HPDE6-E6E7 (cell line): Measurements from ENCODE around the gene DOCK8.
"Not testable (repeated sequence)": the region's sequence is repeated elsewhere in the genome, so short reads cannot be mapped to it uniquely, and the experiment has no call there.

Source experiments
- DNase-seq: peaks from one replicate; pipeline ENCODE4 v3.0.0; 2011; ENCODE audit warnings: missing footprints; ENCODE audit errors: extremely low spot score

Gene DOCK8

DNA sequence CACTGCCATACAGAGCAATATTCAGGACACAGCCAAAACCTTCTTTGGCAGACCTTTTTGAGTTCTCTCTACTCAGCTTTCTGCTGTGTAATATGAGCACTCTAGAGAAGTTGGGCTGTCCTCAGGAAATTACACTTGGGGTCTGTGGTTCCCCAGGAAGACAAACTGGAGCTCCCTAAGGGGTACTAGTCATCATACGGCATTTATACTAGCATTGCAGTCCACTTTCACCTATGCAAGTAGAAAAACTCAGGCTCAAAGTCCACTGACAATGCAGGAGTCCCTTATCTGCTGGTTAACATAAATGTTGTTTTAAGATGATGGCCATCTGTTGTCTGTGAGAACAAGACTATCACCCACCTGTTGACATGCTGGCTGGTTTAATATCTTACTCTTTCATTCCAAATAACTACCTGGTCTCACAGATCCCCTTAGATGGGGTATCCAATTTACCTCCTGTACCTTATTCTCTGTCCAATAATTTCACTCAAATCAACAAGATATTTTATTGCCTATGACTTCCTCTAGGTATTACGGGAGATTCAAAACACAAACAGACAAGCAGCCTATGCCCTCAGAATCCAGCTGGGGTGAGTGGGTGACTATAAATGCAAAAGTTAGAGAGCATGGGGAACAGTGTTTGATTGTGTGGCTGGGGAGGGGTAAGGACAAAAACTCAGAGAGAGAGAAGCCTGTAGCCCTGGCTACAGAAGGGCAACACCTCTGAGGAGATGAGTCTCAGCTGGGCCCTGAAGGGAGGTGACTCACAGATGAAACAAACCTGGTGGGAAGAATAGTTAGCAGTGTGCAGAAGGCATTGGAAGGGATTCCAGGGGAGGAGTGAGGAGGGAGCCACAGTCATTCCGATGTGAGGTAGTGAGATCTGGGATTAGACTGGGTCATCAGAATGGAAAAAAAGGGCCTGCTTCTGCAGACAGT, 10.2 kb downstream of the DOCK8 start:
- DNase-seq, result peak; percentile 68

DNA sequence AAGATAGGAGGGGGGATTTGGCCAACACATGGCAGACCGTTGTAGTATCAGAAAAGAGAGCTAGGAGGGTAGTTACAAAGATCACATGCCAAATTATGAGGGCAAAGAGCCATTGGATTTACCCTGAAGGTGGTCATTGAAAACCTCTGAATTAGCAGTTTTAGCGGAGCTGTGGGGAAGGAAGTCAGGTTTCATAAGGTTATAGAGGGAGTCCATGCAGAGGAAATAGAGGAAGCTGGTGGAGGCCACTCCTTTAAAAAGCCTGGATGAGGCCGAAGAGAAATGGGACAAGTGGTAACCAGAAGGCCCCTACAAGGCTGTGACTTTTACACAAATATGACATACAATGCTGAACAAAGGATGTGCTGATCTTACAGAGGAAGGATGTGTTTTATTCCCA, 13.2 kb downstream of the DOCK8 start:
- DNase-seq, result no peak

- no peak for DNase-seq
Measured at GRCh38 chr9:228929-229695, 14.4 kb downstream of the DOCK8 start.

- not testable (repeated sequence) for DNase-seq
Measured at GRCh38 chr9:231625-232024, 17.0 kb downstream of the DOCK8 start.

DNA sequence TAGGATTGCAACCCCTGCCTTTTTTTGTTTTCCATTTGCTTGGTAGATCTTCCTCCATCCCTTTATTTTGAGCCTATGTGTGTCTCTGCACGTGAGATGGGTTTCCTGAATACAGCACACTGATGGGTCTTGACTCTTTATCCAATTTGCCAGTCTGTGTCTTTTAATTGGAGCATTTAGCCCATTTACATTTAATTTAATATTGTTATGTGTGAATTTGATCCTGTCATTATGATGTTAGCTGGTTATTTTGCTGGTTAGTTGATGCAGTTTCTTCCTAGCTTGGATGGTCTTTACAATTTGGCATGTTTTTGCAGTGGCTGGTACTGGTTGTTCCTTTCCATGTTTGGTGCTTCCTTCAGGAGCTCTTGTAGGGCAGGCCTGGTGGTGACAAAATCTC, 19.0 kb downstream of the DOCK8 start:
- DNase-seq, result not testable (repeated sequence)

- DNase-seq, result no peak
Measured at GRCh38 chr9:237141-237857, 22.6 kb downstream of the DOCK8 start.

- DNase-seq, result no peak
Measured at GRCh38 chr9:237858-238345, 23.2 kb downstream of the DOCK8 start.

GRCh38 chr9:242461-243080, 27.9 kb downstream of the DOCK8 start:
- DNase-seq, result no peak

GRCh38 chr9:248278-248961, 33.8 kb downstream of the DOCK8 start:
- DNase-seq, result no peak

- no peak for DNase-seq
Measured at GRCh38 chr9:249025-249424, 34.4 kb downstream of the DOCK8 start.

GRCh38 chr9:250039-250438, 35.4 kb downstream of the DOCK8 start:
- no peak for DNase-seq

DNA sequence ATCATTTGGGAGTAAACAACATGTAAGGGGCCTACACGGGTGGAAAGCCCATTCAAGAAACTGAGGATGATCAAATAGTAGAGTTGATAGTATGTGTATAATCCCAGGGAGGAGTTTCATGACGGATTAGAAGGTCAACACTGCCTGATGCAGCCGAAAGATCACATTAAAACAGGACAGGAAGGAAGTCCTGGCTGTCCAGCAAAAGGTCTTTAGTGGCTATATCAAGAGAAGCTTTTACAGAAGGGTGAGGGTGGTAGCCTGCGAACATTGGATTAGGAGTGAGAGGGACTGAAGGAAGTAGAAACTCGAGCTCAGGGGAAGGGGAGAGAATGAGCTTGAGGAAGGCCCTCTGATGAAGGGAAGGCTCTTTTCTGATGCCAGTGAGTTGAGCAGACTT, 36.0 kb downstream of the DOCK8 start:
- no peak for DNase-seq

DNA sequence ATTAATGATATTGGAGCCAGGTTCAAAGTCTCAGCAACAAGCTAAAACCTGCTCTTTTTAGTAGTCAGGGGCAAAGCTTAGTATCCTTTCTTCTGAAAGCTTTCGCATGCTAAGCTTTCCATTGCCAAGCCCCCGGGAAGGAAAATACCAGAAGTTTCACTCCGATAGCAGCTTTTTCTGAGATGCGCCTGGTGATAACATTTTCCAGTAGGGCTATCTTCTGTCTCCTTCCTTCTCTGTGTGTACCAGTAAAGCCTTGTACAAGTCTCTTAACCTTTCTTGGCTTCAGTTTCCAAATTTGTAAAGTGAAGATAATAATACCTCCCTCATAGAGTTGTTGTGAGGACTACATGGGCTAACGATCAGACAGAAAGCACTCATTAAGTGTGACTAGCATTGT, 36.7 kb downstream of the DOCK8 start:
- no peak for DNase-seq

DNA sequence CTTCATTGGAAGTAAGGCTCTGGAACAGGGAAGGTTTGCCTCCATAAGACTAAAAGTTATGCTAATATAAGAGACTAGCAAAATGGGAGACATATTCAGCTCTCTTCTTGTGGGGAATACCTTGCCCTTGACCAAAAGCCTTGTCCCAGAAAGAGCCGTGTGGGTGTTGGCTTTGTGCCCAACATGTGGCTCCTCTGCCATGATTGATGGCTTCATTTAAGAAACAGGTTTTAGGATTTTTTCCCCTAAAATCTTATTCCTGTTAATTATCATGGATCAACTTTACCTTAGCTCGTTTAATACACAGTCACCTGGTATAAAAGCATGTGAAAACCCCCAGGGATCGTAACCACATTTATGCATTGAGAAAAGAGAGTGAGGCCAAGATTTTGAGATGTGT, 38.9 kb downstream of the DOCK8 start:
- DNase-seq, result no peak

DNA sequence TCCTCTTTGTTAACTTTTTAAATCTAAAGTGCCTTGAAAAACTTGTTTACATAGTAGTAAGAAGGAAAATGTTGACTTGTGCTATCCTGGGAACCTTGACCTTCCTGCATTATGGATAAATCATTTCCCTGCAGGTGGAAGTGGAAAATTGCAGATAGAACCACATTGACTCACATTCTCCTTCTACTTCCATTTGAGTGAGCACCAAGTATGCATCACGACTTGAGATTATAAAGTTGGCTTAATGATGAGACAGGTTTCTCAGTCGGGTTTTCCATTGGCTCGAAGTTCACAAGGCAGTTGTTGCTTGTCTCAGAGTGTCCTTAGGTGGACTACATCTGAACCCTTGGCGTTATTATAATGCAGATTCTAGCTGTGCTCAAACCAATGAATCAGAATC, 39.9 kb downstream of the DOCK8 start:
- no peak for DNase-seq

DNA sequence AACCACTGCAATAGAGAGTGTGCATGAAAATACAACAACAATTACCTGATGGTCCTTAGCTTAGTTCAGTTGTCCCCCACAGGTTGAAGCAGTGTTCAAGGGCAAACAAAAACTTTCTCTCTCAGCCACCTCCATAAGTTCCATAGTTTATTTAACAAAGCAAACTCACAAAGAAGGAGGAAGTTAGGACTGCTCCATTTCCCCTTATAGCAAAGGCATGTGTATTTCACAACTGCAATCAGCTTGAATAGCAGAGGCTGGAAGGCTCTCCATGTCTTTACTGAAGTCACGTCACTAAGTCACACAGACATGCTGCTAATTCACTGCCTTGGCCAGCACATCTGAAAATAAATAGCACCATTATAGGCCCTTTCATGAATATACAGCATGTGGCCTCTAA, 43.3 kb downstream of the DOCK8 start:
- no peak for DNase-seq

DNA sequence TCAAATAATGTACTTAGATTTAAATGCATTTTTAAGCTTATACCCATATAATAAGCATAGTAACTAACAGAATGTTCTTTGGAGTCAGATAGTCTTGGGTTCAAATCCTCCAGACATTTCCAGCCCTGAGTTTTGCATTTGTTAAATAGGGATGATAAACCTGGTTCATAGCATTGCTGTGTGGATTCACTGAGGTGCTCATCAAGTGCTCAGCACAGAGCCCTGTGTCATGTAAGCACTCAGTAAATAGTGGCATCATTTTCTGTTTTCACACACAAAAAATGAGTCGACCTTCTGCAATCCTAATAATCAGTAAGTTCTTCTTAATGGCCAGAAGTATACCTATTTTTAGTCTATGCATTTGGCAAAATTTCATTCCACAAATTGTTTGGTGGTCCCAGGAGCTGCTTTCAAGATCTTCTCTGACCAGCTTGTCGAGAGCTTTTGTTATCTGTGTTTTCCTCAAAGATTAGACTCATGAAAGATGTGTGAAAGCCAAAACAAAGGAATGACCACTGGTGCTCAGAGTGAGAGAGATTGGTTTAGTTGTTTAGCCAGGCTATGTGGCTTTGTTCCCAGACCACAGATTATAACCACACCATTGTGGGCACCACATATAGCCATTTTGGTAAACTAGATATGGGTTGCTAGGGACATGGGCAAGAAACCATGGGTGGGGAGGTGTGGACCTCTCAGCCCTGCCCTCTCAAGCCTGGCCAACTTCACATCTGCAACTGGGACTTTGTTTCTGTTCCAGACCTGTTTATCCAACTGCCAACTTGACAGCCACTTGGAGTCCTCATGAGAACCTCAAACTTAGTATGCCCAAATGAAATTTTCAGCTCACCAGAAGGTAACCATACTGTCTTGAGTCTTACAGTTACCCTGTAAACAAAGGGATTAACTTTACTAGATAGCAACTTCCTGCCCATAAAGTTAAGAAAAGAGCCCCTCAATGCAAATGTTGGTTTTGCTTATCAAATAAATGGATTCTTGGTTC, 45.0 kb downstream of the DOCK8 start:
- DNase-seq, result no peak

GRCh38 chr9:264231-264630, 49.6 kb downstream of the DOCK8 start:
- DNase-seq, result no peak

DNA sequence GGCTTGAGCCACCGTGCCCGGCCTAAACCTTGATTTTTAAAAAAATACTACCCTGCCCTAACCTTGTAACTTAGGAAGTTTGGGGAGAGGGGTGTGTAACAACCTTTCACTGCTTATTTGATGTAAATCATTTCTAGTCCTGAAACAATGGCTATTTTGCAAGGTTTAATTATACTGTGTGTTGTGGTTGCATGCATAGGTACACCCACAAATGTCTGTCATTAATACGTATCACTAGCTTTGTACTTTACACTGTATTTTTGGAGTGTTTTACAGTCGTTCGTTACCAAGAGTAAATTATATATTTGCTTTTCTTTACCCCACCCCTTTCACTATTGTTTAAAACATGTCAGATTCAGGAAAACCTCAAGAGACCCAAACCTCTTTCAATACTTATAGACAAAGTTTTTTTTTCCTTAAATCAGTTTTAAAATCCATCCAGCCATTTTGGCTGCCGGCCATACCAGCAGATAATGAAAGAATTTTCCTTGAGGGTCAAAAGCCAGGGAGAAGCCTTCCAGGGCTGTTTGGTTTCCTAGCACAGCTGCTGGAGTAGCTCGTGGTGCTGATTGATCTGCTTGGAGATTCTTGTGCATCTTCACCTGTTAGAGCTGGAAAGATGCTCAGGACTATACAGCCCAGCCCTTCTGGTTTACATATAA, 50.7 kb downstream of the DOCK8 start:
- DNase-seq, result no peak
